ENCODE measurements around the gene DEFB123. TPM values are rescaled to one million over a fixed set of nuclear protein-coding genes. Genes with fewer than 3 reads are reported as not detected.

DEFB123 gene
- total RNA-seq, 2 experiments from 2014 or later: not detected

Other genes starting within 250 kb of the DEFB123 start
- gene DEFB115, start 183.0 kb upstream of the DEFB123 start, total RNA-seq: not detected
- not detected for gene DEFB116, start 132.0 kb upstream of the DEFB123 start, total RNA-seq
- gene DEFB118, start 72.0 kb upstream of the DEFB123 start, total RNA-seq: not detected
- gene DEFB119, start 50.0 kb upstream of the DEFB123 start, total RNA-seq: not detected
- gene DEFB121, start 34.4 kb upstream of the DEFB123 start, total RNA-seq: not detected
- gene DEFB124, start 34.5 kb downstream of the DEFB123 start, total RNA-seq: not detected
- not detected for gene REM1, start 34.7 kb downstream of the DEFB123 start, total RNA-seq
- gene HM13, start 73.8 kb downstream of the DEFB123 start, total RNA-seq: 100 to 1,000 TPM; 117 to 127 TPM
- under 1 TPM; 0.42 to 0.50 TPM for gene ID1, start 164.7 kb downstream of the DEFB123 start, total RNA-seq
- not detected for gene COX4I2, start 197.3 kb downstream of the DEFB123 start, total RNA-seq

All from activated CD8-positive, alpha-beta T cell treated with anti-CD3 and anti-CD28 coated beads, Interleukin-2, amount 10 ng/mL, durations not matched to agents 7 days and 5 days (primary cell).